Activated B cell treated with CpG ODN at 0.5 μM for 24 hours (primary cell): ENCODE measurements around the gene KRT14. TPM values are rescaled to one million over a fixed set of nuclear protein-coding genes. Genes with fewer than 3 reads are reported as not detected.
"Not testable (repeated sequence)": the region's sequence is repeated elsewhere in the genome, so short reads cannot be mapped to it uniquely, and the experiment has no call there.

Experiments used
- ATAC-seq: fragments of 200-7000 bp; cut with Tn5 transposase; one replicate; pipeline ENCODE4 v1.10.0; 2021; ENCODE audit warnings: low read depth, mild to moderate bottlenecking, moderate library complexity
- CTCF ChIA-PET: fragments of 350-600 bp; sonication (Branson Sonifier 250); formaldehyde crosslinking; loops from one replicate; lab custom pipeline; 2021; ENCODE audit warnings: antibody characterized with exemption; lab: Charles Lee
- POLR2A ChIA-PET: fragments of 350-600 bp; sonication (Branson Sonifier 250); formaldehyde crosslinking; loops from one replicate; lab custom pipeline; 2021; ENCODE audit warnings: antibody characterized with exemption; lab: Charles Lee
- DNase-seq: peaks from one replicate; pipeline ENCODE4 v3.0.0; 2022
- H3K27ac Mint-ChIP-seq: one replicate; pipeline ENCODE4 v1.8.0; 2020; ENCODE audit warnings: mixed read lengths
- H3K27me3 Mint-ChIP-seq: one replicate; pipeline ENCODE4 v1.8.0; 2021; ENCODE audit warnings: mixed read lengths
- H3K36me3 Mint-ChIP-seq: one replicate; pipeline ENCODE4 v1.8.0; 2021; ENCODE audit warnings: low read depth, mixed read lengths
- H3K4me1 Mint-ChIP-seq: one replicate; pipeline ENCODE4 v1.8.0; 2021; ENCODE audit warnings: mixed read lengths
- H3K4me3 Mint-ChIP-seq: one replicate; pipeline ENCODE4 v1.8.0; 2020; ENCODE audit warnings: mild to moderate bottlenecking, mixed read lengths
- H3K9me3 Mint-ChIP-seq: one replicate; pipeline ENCODE4 v1.8.0; 2020; ENCODE audit warnings: mixed read lengths
- intact Hi-C: fragments of 100-400 bp; cut with micrococcal nuclease; formaldehyde crosslinking; loops from one replicate; pipeline ENCODE4 v1.15.1; 2024
- total RNA-seq: library from RNA; stranded (reverse); gene quantifications from 2 replicates; pipeline ENCODE4 v1.2.3, GENCODE V29; 2022
- TF ChIP-seq, protein P1 (sequence below): fragments of 200-600 bp; IDR thresholded peaks from one replicate; pipeline ENCODE4 v1.8.0; 2022; ENCODE audit warnings: antibody characterized with exemption, mild to moderate bottlenecking

The KRT14 gene
- total RNA-seq, 1 donor from 2014 or later, result not detected

DNA sequence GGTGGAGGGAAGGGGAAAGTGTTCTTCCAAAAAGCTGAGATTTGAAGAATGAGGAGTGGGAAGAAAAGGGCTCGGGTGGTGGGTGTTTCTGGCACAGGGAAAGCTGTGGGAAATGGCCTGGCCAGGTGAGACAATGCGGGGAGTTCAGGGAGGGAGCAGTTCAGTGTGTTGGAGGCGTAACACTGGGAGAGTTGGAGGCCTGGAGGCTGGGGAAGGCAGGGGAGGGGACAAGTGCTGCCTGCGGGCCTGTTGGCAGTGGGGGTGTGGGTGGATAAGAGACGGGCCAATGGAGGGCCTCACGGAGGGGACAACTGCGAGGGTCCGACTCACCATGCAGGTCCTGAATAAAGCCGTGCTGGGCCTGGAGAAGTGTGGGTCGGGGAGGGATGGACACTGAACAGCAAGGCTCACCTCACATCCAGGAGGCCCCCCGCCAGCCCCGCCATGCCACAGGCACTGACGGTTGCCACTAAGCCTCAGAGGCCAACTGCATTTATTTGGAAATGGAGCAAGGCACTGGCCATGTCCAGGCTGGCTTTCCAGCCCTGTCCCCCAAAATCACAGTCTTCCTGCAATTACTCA lies 40.8 kb downstream of the KRT14 start:
- Mint-ChIP-seq H3K27me3 (peaks cover 31% of the 10 kb centered on the region), H3K4me1 (peaks cover 8% of the 10 kb centered on the region), H3K9me3 (peaks cover 7% of the 10 kb centered on the region), H3K36me3 (peaks cover 3% of the 10 kb centered on the region), H3K27ac (no peak overlapping the region), H3K4me3 (no peak overlapping the region)
- POLR2A ChIA-PET, result no interaction called here
- ATAC-seq (no peak), DNase-seq (no peak)
- CTCF ChIA-PET, result no interaction called here
- TF ChIP-seq, protein P1, sequence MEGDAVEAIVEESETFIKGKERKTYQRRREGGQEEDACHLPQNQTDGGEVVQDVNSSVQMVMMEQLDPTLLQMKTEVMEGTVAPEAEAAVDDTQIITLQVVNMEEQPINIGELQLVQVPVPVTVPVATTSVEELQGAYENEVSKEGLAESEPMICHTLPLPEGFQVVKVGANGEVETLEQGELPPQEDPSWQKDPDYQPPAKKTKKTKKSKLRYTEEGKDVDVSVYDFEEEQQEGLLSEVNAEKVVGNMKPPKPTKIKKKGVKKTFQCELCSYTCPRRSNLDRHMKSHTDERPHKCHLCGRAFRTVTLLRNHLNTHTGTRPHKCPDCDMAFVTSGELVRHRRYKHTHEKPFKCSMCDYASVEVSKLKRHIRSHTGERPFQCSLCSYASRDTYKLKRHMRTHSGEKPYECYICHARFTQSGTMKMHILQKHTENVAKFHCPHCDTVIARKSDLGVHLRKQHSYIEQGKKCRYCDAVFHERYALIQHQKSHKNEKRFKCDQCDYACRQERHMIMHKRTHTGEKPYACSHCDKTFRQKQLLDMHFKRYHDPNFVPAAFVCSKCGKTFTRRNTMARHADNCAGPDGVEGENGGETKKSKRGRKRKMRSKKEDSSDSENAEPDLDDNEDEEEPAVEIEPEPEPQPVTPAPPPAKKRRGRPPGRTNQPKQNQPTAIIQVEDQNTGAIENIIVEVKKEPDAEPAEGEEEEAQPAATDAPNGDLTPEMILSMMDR, result no peak
- intact Hi-C loops, result loop anchor here (5.0 kb wide), 1 partner anchor 929 kb away; no protein-coding TSS in a partner anchor

DNA sequence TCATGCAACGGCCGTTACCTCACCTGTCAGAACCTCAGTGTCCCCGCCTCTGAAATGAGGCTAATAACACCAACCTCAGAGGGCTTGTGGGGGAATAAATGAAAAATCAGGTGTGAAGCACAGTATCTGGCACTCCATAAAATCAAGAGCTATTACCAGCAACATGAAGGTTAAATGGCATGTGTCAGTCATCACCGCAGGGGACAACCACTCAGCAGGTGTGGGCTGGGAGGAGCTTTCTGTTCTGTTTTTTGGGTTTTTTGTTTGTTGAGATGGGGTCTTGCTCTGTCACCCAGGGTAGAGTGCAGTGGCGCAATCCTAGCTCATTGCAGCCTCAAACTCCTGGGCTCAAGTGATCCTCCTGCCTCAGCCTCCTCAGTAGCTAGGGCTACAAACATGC lies 41.8 kb downstream of the KRT14 start:
- H3K9me3 Mint-ChIP-seq, result peaks cover 7% of the 10 kb centered on the region
- ChIA-PET CTCF (no interaction called here), POLR2A (no interaction called here)
- H3K36me3 Mint-ChIP-seq, result peaks cover 3% of the 10 kb centered on the region
- intact Hi-C loops, result loop anchor here (5.0 kb wide), 1 partner anchor 928 kb away; no protein-coding TSS in a partner anchor
- no peak overlapping the region for H3K4me3 Mint-ChIP-seq
- H3K27ac Mint-ChIP-seq, result no peak overlapping the region
- H3K27me3 Mint-ChIP-seq, result peaks cover 33% of the 10 kb centered on the region
- TF ChIP-seq, protein P1, result no peak
- no peak for DNase-seq
- peaks cover 8% of the 10 kb centered on the region for H3K4me1 Mint-ChIP-seq
- ATAC-seq, result no peak

DNA sequence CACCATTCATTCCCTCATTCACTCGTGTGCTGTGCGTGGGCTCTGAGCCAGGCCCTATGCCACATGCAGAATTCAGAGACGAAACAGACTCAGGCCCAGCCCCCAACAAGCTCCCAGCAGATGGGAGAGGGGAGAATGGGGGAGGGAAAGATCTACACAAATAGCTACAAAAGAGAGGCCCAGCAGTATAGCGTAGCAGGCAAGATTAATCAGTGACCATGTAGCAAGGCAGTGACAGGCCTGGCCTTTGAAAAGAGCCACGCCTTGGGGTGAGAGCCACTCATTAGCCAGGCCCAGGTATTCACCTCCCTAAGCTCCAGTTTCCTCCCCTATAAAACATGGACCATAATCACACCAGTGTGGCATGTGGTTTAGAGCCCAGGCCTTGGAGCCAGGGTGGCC lies 42.2 kb downstream of the KRT14 start:
- DNase-seq (no peak), ATAC-seq (no peak)
- intact Hi-C loops, result no loop called here
- ChIA-PET POLR2A (no interaction called here), CTCF (no interaction called here)
- H3K27ac Mint-ChIP-seq, result no peak overlapping the region
- H3K4me3 Mint-ChIP-seq, result no peak overlapping the region
- peaks cover 3% of the 10 kb centered on the region for H3K36me3 Mint-ChIP-seq
- peaks cover 33% of the 10 kb centered on the region for H3K27me3 Mint-ChIP-seq
- peaks cover 8% of the 10 kb centered on the region for H3K4me1 Mint-ChIP-seq
- TF ChIP-seq, protein P1, result no peak
- peaks cover 7% of the 10 kb centered on the region for H3K9me3 Mint-ChIP-seq

DNA sequence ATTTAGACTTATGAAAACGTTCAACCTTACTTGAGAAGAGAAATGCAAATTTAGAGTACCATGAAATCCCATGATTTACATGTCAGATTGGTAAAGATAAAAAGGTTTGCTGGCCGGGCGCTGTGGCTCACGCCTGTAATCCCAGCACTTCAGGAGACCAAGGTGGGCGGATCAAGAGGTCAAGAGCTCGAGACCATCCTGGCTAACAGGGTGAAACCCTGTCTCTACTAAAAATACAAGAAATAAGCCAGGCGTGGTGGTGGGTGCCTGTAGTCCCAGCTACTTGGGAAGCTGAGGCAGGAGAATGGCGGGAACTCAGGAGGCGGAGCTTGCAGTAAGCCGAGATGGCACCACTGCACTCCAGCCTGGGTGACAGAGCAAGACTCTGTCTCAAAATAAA lies 43.9 kb downstream of the KRT14 start:
- peaks cover 29% of the 10 kb centered on the region for H3K27me3 Mint-ChIP-seq
- H3K4me3 Mint-ChIP-seq, H3K27ac Mint-ChIP-seq, intact Hi-C loops, ATAC-seq, H3K36me3 Mint-ChIP-seq, CTCF ChIA-PET, POLR2A ChIA-PET, DNase-seq, H3K4me1 Mint-ChIP-seq, H3K9me3 Mint-ChIP-seq: not testable (repeated sequence)

DNA sequence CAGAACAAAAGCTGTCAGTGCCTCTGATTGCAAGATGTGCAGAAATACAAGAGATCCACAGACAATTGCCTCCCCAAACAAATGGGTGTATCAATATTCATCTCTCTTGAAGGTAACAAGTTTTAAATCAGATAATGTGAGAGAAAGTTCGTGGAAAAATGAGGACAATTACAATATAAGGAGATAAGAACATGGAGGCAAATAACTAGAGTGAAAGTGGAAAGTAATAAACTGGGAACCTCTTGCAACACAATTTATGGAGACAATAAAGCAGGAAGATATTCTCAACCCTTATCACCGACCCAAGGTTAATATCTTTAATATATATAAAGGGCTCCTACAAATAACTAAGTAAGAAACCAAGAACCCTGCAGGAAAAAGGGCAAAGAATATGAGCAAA lies 44.3 kb downstream of the KRT14 start:
- TF ChIP-seq, protein P1, result no peak
- Mint-ChIP-seq H3K4me3 (no peak overlapping the region), H3K27me3 (peaks cover 28% of the 10 kb centered on the region), H3K4me1 (no peaks in the 10 kb centered on the region), H3K9me3 (peaks cover 7% of the 10 kb centered on the region), H3K36me3 (peaks cover 3% of the 10 kb centered on the region), H3K27ac (no peak overlapping the region)
- DNase-seq (no peak), ATAC-seq (no peak)
- ChIA-PET POLR2A (no interaction called here), CTCF (no interaction called here)
- intact Hi-C loops, result no loop called here
